Activated CD4-positive, alpha-beta T cell treated with anti-CD3 and anti-CD28 coated beads, Interleukin-10, Interleukin-2, amounts not matched to agents 100 ng/mL and 50 ng/mL, durations not matched to agents 16 hours and 8 hours (primary cell): ENCODE data around the gene SPAG9.

Experiments used
- DNase-seq: peaks from one replicate; pipeline ENCODE4 v3.0.0-alpha.2; 2020

The SPAG9 gene

DNA sequence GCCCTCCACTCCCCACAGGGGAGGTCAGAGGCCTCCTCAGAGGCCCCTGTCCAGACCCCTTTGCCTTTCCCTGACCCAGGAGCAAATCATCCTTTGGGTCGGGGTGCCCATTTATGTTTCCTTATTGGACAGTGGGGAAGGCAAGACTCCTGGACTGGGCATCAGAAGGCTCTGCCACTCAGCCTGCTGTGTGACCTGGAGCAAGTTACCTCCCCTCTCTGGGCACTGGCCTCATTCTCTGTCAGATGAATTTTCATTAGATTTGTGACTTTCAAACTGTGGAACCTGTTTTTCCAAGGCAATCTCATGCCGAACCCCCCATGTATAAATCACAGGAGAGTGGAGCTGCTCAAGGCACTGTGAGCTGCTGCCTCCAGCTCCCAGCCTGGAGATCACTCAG, 207.5 kb downstream of the SPAG9 start:
- no peak for DNase-seq
